Stomach (tissue), 9 donors: ENCODE results near the gene DCLRE1C. TPM values are rescaled to one million over a fixed set of nuclear protein-coding genes. Genes with fewer than 3 reads are reported as not detected.

Experiments used
- DNase-seq, 2 donors: peaks; one replicate each; pipeline versions ENCODE4 v3.0.0 to v3.0.0-alpha.2; 2013 to 2019
- H3K27ac ChIP-seq, 5 donors: fragments of 200-600 bp in 4 of 5; sonication (generic) in 4 of 5; one replicate each; pipeline ENCODE4 v1.5.1; 2013 to 2019; ENCODE audit warnings: mild to moderate bottlenecking in 1 of 5, moderate library complexity in 1 of 5
- H3K27me3 ChIP-seq, 3 donors: fragments of 200-600 bp; sonication (generic); one replicate each; pipeline ENCODE4 v1.5.1; 2017 to 2019; ENCODE audit warnings: mixed run types in 1 of 3
- H3K36me3 ChIP-seq, 4 donors: fragments of 200-600 bp; sonication (generic); 1 replicate in 3 of 4; 2 replicates in 1 of 4; pipeline ENCODE4 v1.5.1; 2016 to 2019
- H3K4me1 ChIP-seq, 4 donors: fragments of 200-600 bp; sonication (generic); one replicate each; pipeline ENCODE4 v1.5.1; 2016 to 2019
- H3K4me3 ChIP-seq, 4 donors: fragments of 200-600 bp; sonication (generic) in 3 of 4; one replicate each; pipeline ENCODE4 v1.5.1; 2016 to 2019; ENCODE audit warnings: mild to moderate bottlenecking in 1 of 4
- H3K9me3 ChIP-seq, 4 donors: fragments of 200-600 bp; sonication (generic); one replicate each; pipeline ENCODE4 v1.5.1; 2016 to 2019
- CTCF ChIP-seq, 7 experiments: fragments of 450-650 bp in 4 of 7; fragments of 200-600 bp in 3 of 7; sonication (generic) in 3 of 7; IDR thresholded peaks; one replicate each; pipeline ENCODE4 v1.5.1; 2016 to 2019; ENCODE audit warnings: antibody characterized with exemption in 7 of 7, control low read depth in 2 of 7, mild to moderate bottlenecking in 1 of 7
- EP300 ChIP-seq: sonication (generic); formaldehyde crosslinking; IDR thresholded peaks from one replicate; pipeline ENCODE4 v1.6.1; 2017; ENCODE audit warnings: antibody characterized with exemption
- POLR2A ChIP-seq, 4 donors: fragments of 450-650 bp; IDR thresholded peaks; one replicate each; pipeline ENCODE4 v1.6.1; 2016; ENCODE audit warnings: antibody characterized with exemption in 4 of 4, control low read depth in 2 of 4, mild to moderate bottlenecking in 1 of 4, moderate library complexity in 1 of 4
- POLR2AphosphoS5 ChIP-seq, 3 donors: sonication (generic); formaldehyde crosslinking; IDR thresholded peaks; one replicate each; pipeline ENCODE4 v1.6.1; 2016; ENCODE audit warnings: antibody characterized with exemption in 3 of 3
- WGBS, 5 donors: extraction: QIAGEN DNeasy Blood & Tissue Kit in 3 of 5; methylation state at CpG; one replicate each; pipeline versions ENCODE4 v1.1.5 to v1.1.7; 2013 to 2018; 5-methylcytosine and 5-hydroxymethylcytosine counted together
- intact Hi-C: fragments of 100-400 bp; cut with DNase I; formaldehyde crosslinking; loops from one replicate; pipeline ENCODE4 v1.15.1; 2023; ENCODE audit warnings: low total_unique reads
- polyA plus RNA-seq, 3 donors: library from polyadenylated mRNA; stranded (reverse); fragments of 200-250 nt; gene quantifications; one replicate each; pipeline ENCODE4 v1.2.3, GENCODE V29; 2013
- total RNA-seq, 5 donors: library from RNA; depleted of rRNA; stranded (reverse); fragments of >200 nt; gene quantifications; one replicate each; pipeline versions ENCODE4 v1.1.0 to v1.2.3, GENCODE V29; 2014 to 2016
- donor health status: healthy with polysubstance abuse.
- donor health status: Bipolar disorder and iron deficiency.
- donor health status: healthy.

DCLRE1C gene
- total and polyA plus RNA-seq, 8 donors: 3.1 to 27.4 (median 7.7) TPM

- intact Hi-C loops: loop anchor here (10.0 kb wide), 1 partner anchor 141 kb away; the partner anchor contains the start of gene RPP38
- WGBS, 5 donors: 0 to 1% (median 1%) methylated on average over 20 to 32 of the region's 32 CpGs
Observed at GRCh38 chr10:14953424-14954000, 384 bp downstream of the DCLRE1C start.

GRCh38 chr10:14952851-14953423, 959 bp downstream of the DCLRE1C start:
- H3K9me3 ChIP-seq: no peaks in the 10 kb centered on the region
- no peak for TF ChIP-seq CTCF (IDR thresholded peaks at IDR 0.05)
- no peak for TF ChIP-seq EP300
- TF ChIP-seq POLR2AphosphoS5 (IDR thresholded peaks at IDR 0.05): no peak
- TF ChIP-seq POLR2A (IDR thresholded peaks at IDR 0.05): no peak
- H3K36me3 ChIP-seq: peaks cover 5 to 14% (median 8%) of the 10 kb centered on the region in 4 donors
- WGBS, 5 donors: 18 to 27% (median 23%) methylated on average over 10 of the region's 10 CpGs
- H3K4me1 ChIP-seq: peaks cover 13 to 45% (median 29%) of the 10 kb centered on the region in 4 donors
- peak in 1 of 2 donors; percentile 34 for DNase-seq
- peak overlapping the region; percentile 66 to 81 (median 70) for H3K4me3 ChIP-seq
- H3K27me3 ChIP-seq: no peaks in the 10 kb centered on the region
- intact Hi-C loops: loop anchor here (10.0 kb wide), 1 partner anchor 142 kb away; the partner anchor contains the start of gene RPP38
- peak overlapping the region; percentile 79 to 95 (median 94) for H3K27ac ChIP-seq

More at GRCh38 chr10:14953424-14954000, 384 bp downstream of the DCLRE1C start:
- H3K27me3 ChIP-seq: no peaks in the 10 kb centered on the region
- peaks cover 0 to 8% (median 3%) of the 10 kb centered on the region in 4 donors for H3K36me3 ChIP-seq
- no peaks in the 10 kb centered on the region for H3K9me3 ChIP-seq
- H3K4me1 ChIP-seq: peaks cover 13 to 45% (median 29%) of the 10 kb centered on the region in 4 donors
- TF ChIP-seq POLR2A (IDR thresholded peaks at IDR 0.05) (no peak), CTCF (IDR thresholded peaks at IDR 0.05) (no peak), POLR2AphosphoS5 (IDR thresholded peaks at IDR 0.05) (no peak), EP300 (no peak)
- H3K4me3 ChIP-seq: peak overlapping the region; percentile 66 to 81 (median 70)
- peak overlapping the region; percentile 79 to 95 (median 94) for H3K27ac ChIP-seq
- DNase-seq: peak; percentile 51 to 79

- DNase-seq: no peak
- TF ChIP-seq POLR2AphosphoS5 (IDR thresholded peaks at IDR 0.05): no peak
- no peak for TF ChIP-seq CTCF (IDR thresholded peaks at IDR 0.05)
- TF ChIP-seq EP300: no peak
- TF ChIP-seq POLR2A (IDR thresholded peaks at IDR 0.05): no peak
- no peaks in the 10 kb centered on the region for H3K27me3 ChIP-seq
- H3K4me1 ChIP-seq: peaks cover 13 to 36% (median 23%) of the 10 kb centered on the region in 4 donors
- H3K9me3 ChIP-seq: no peaks in the 10 kb centered on the region
- WGBS, 5 donors: 91 to 98% (median 94%) methylated on average over 5 of the region's 5 CpGs
- H3K36me3 ChIP-seq: peaks cover 19 to 50% (median 44%) of the 10 kb centered on the region in 4 donors
- intact Hi-C loops: no loop called here
- H3K27ac ChIP-seq: no peak overlapping the region
- H3K4me3 ChIP-seq: no peak overlapping the region
Observed at GRCh38 chr10:14949291-14949690, 4.6 kb downstream of the DCLRE1C start.

- no peak for TF ChIP-seq CTCF (IDR thresholded peaks at IDR 0.05)
- no peak for TF ChIP-seq POLR2AphosphoS5 (IDR thresholded peaks at IDR 0.05)
- TF ChIP-seq EP300: no peak
- TF ChIP-seq POLR2A (IDR thresholded peaks at IDR 0.05): no peak
- 100% methylated on average over 1 of the region's 1 CpG for WGBS, 5 donors
- no peak for DNase-seq
- no peak overlapping the region for H3K27ac ChIP-seq
- H3K4me1 ChIP-seq: peaks cover 2 to 25% (median 11%) of the 10 kb centered on the region in 4 donors
- H3K9me3 ChIP-seq: no peaks in the 10 kb centered on the region
- peaks cover 36 to 70% (median 64%) of the 10 kb centered on the region in 4 donors for H3K36me3 ChIP-seq
- H3K27me3 ChIP-seq: no peaks in the 10 kb centered on the region
- H3K4me3 ChIP-seq: no peak overlapping the region
- intact Hi-C loops: no loop called here
Observed at GRCh38 chr10:14947268-14947667, 6.6 kb downstream of the DCLRE1C start.
